Stimulated activated CD4-positive, alpha-beta T cell treated with anti-CD3 and anti-CD28 coated beads, Interleukin-4, amount 100 ng/mL, for 48 hours (primary cell): ENCODE results near the gene COQ10A.
"Not testable (repeated sequence)": the region's sequence is repeated elsewhere in the genome, so short reads cannot be mapped to it uniquely, and the experiment has no call there.

Experiments used
- DNase-seq, 2 donors: peaks; one replicate each; pipeline ENCODE4 v3.0.0-alpha.2; 2020; ENCODE audit warnings: low read depth in 2 of 2

COQ10A gene

GRCh38 chr12:56280849-56281248 is 14.1 kb downstream of the COQ10A start:
- no peak for DNase-seq

DNA sequence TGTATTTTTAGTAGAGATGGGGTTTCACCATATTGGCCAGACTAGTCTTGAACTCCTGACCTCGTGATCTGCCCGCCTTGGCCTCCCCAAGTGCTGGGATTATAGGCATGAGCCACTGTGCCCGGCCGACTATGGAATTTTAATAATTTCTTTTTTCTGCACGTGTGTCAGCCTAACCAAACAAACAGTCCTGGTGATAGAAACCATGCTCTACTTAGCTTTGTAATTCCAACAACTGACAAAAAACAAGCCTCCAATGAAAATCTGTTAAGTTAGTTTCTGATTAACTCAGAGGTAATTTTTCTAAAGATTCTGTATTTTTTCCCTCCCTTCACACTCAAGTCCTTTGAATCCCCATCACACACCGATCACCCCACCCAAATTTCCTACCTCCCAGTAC is 15.3 kb downstream of the COQ10A start:
- no peak for DNase-seq

GRCh38 chr12:56282579-56282978 is 15.8 kb downstream of the COQ10A start:
- DNase-seq = no peak

GRCh38 chr12:56284263-56284662 is 17.5 kb downstream of the COQ10A start:
- DNase-seq = not testable (repeated sequence)

DNA sequence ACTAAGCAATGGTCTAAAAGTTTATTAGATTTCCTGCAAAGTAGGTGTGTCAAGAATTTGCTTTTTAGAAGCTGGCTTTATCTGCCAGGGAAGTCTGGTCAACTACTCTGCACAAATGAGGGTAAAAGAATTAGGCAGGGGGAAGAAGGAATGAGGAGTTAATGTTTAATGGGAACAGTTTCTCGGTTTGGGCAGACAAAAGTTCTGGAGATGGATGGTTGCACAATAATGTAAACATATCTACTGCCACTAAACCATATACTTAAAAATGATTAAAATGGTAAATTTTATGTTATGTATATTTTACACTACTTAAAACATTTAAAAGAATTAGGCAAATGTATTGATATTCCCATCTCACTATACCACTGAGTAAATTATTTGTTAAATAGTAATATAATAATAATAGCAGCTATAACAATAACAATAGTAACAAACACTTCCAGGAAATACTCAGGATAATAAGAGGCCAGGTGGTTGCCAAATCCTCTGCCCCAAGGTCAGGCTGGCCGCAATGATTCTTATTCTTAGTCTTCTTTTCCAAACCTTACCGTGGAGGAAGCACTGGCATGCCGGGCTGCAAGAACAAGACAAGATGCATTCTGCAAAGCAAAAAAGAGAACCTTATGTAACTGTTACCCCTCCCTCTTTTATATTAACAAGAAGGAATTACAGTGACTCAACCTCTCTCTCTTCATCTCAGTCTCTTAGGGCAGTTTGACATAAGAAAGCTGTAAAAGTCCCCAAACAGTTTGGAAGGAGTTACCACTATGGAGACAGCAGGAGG is 19.5 kb downstream of the COQ10A start:
- DNase-seq = no peak

GRCh38 chr12:56288705-56289387 is 22.1 kb downstream of the COQ10A start:
- no peak for DNase-seq

DNA sequence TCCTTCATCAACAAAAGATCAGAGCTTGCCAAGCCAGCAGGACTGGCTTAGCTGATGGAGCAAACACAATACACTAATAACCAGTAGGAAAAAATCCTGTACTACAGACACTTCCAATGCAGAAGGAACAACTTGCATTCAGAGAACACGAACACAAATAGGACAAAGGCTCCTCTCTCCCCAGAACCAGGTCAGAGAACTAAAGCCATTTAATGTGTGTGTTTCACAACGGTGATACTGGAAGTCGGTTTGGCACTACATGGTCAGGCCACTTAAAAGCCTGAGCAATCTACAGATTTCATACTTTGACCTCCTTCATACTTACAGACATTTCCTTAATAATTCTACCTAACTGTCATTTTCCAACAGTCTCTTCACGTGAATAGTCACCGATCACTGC is 27.1 kb downstream of the COQ10A start:
- no peak for DNase-seq

DNA sequence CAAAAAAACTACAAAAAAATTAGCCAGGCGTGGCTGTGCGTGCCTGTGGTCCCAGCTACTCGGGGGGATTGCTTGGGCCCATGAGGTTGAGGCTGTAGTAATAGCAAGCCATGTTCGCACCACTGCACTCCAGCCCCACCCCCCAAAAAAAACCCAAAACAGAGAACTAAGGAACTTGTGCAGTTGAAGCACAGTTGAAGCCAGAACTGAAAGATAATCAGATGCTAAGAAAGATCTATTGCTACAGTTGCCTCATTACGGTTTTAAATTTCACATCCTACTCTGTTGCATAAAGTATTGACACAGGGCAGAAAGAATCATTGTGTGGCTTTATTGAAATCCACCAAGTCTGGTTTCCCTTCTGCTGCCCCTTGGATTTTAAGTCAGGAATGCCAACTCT is 29.6 kb downstream of the COQ10A start:
- DNase-seq = no peak

DNA sequence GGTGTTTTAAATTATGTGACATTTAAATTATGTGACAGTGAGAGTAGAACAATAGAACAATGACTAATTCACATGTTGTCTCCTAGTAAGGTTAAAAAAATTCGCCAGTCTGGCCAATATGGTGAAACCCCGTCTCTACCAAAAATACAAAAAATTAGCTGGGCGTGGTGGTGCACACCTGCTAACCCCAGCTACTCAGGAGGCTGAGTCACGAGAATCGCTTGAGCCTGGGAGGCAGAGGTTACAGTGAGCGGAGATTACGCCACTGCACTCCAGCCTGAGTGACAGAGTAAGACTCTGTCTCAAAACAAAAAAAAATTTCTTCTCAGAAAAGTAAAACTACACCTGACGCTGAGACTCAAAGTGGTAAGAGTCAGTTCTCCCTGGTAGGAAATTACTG is 30.7 kb downstream of the COQ10A start:
- no peak for DNase-seq

GRCh38 chr12:56298828-56299227 is 32.1 kb downstream of the COQ10A start:
- no peak for DNase-seq

GRCh38 chr12:56299308-56299852 is 32.6 kb downstream of the COQ10A start:
- DNase-seq = no peak

DNA sequence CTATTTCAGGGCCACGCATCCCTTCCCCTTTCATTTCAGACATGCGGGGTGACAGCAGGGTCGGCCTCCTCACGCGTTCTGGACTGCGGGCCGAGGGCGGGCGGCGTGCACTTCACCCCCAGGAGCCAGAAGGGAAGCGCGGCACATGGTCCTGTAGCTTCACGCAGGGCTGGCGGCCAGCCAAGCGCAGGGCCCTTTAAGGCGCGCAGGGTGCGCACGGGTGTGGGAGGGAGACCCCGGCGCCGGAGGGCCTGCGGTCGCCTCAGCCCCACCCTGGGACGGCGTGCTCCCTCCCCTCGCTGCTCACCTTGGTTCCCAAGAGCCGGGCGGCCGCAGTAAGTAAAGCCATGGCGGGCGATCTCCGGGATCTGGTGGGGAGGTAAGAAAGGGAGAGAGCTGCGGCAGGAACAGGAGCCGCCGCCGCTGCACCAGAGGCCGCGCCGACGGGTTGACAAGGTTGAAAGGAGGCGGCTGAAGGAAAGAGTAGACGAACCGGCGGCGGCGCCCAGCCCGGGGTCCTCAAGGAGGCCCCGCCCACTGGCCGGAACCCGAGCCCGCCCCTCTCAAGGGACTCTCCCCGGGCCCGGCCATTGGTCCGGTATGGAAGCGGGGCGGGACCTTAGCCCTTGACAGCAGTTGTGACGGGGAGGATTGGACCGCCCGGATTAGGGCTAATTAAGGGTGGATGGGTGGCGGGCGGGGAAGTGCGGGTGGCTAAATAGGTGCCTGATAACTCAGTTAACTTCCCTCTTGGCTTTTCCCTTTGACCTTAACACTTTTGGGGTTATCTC is 33.3 kb downstream of the COQ10A start, which contains the start of gene CS:
Gene CS, minus strand, starts transcription at position 478 of the 791 bp plus-strand sequence. Its CDS starts 129 bp downstream, at position 349.
- peak; percentile 97 to 98 for DNase-seq

- no peak for DNase-seq
Measured at GRCh38 chr12:56300644-56301464, 34.1 kb downstream of the COQ10A start.

DNA sequence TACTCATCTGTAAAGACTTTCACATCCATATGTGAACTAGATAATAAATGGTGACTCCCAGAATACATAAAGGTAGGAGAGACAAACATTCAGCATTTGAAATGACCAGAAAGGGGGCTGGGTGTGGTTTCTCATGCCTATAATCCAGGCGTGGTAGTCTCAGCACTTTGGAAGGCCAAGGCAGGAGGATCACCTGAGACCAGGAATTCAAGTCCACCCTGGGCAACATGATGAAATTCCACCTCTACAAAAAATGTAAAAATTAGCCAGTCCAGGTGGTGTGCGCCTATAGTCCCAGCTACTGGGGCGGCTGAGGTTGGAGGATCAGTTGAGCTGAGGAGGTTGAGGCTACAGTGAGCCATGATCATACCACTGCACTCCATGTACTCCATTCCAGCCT is 37.5 kb downstream of the COQ10A start:
- no peak for DNase-seq

GRCh38 chr12:56304872-56305590 is 38.3 kb downstream of the COQ10A start:
- no peak for DNase-seq

GRCh38 chr12:56307221-56307965 is 40.7 kb downstream of the COQ10A start:
- DNase-seq = no peak

DNA sequence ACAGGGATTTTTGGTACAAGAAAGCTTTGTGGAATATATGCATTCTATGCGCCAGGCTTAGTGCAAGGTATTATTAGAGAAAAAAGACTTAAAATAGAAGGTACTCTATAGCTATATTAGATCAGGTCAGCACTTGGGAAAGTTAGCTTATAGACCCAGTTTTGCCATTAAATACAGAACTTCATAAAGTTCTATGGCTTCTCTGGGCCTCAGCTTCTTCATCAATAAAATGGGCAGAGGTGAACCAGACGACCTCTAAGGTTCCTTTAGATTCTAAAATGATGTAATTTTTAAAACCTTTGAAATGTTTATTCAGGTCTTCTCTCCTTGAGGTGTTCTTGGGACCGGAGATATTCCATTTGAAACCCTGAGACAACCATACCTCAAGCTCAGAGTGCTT is 42.0 kb downstream of the COQ10A start:
- no peak for DNase-seq

GRCh38 chr12:56311003-56311402 is 44.3 kb downstream of the COQ10A start:
- no peak for DNase-seq

GRCh38 chr12:56315249-56315621 is 48.5 kb downstream of the COQ10A start:
- no peak for DNase-seq
